Loucy (cell line): ENCODE data around the gene SDC1.
"Not testable (repeated sequence)": the region's sequence is repeated elsewhere in the genome, so short reads cannot be mapped to it uniquely, and the experiment has no call there.

Experiments used
- H2AFZ ChIP-seq: fragments of 200-600 bp; sonication (generic); 2 replicates; pipeline ENCODE4 v1.6.0; 2016; ENCODE audit warnings: antibody characterized with exemption, mild to moderate bottlenecking, low read length, moderate library complexity
- H3F3A ChIP-seq: fragments of 200-600 bp; 2 replicates; pipeline ENCODE4 v1.6.0; 2016; ENCODE audit warnings: antibody characterized with exemption, low read depth, mild to moderate bottlenecking
- H3K27me3 ChIP-seq: fragments of 200-600 bp; sonication (generic); 2 replicates; pipeline ENCODE4 v1.6.1; 2014; ENCODE audit warnings: low read length, mild to moderate bottlenecking; ENCODE audit not compliant: insufficient read depth, poor library complexity, severe bottlenecking
- H3K36me3 ChIP-seq: fragments of 200-600 bp; sonication (generic); 2 replicates; pipeline ENCODE4 v1.6.1; 2016; ENCODE audit warnings: low read length; ENCODE audit not compliant: insufficient read depth
- H3K4me1 ChIP-seq: fragments of 200-600 bp; sonication (generic); 2 replicates; pipeline ENCODE4 v1.5.1; 2014; ENCODE audit warnings: low read length, mild to moderate bottlenecking; ENCODE audit not compliant: insufficient read depth, poor library complexity, severe bottlenecking
- H3K4me2 ChIP-seq: fragments of 200-600 bp; sonication (generic); 2 replicates; pipeline ENCODE4 v1.6.0; 2014; ENCODE audit warnings: antibody characterized with exemption, low read length, low read depth, mild to moderate bottlenecking; ENCODE audit not compliant: poor library complexity, severe bottlenecking
- H3K4me3 ChIP-seq: fragments of 200-600 bp; sonication (generic); 2 replicates; pipeline ENCODE4 v1.5.1; 2014; ENCODE audit warnings: low read length, mild to moderate bottlenecking, mixed read lengths; ENCODE audit not compliant: poor library complexity, severe bottlenecking
- H3K79me2 ChIP-seq: fragments of 200-600 bp; sonication (generic); 2 replicates; pipeline ENCODE4 v1.6.1; 2014; ENCODE audit warnings: low read length; ENCODE audit not compliant: insufficient read depth
- H3K9ac ChIP-seq: fragments of 200-600 bp; sonication (generic); 2 replicates; pipeline ENCODE4 v1.6.0; 2014; ENCODE audit warnings: mild to moderate bottlenecking, low read depth, low read length, moderate library complexity; ENCODE audit not compliant: poor library complexity, severe bottlenecking
- H3K9me2 ChIP-seq: fragments of 200-600 bp; sonication (generic); replicated peaks from 2 replicates; pipeline ENCODE4 v1.6.1; 2016; ENCODE audit warnings: low read depth, low read length, mixed read lengths
- H3K9me3 ChIP-seq: fragments of 200-600 bp; sonication (generic); 2 replicates; pipeline ENCODE4 v1.6.1; 2014; ENCODE audit warnings: mild to moderate bottlenecking, antibody characterized with exemption, low read length, low read depth; ENCODE audit not compliant: insufficient read depth
- H4K20me1 ChIP-seq: fragments of 200-600 bp; sonication (generic); 2 replicates; pipeline ENCODE4 v1.6.0; 2014; ENCODE audit warnings: antibody characterized with exemption, low read length, mild to moderate bottlenecking; ENCODE audit not compliant: insufficient read depth, poor library complexity, severe bottlenecking
- EZH2phosphoT487 ChIP-seq: fragments of 200-600 bp; IDR thresholded peaks from 2 replicates; pipeline ENCODE4 v1.6.1; 2018; ENCODE audit warnings: antibody characterized with exemption, mild to moderate bottlenecking, moderate library complexity, borderline replicate concordance
- TF ChIP-seq, protein P1 (sequence below): fragments of 200-600 bp; sonication (generic); conservative IDR thresholded peaks from 2 replicates; pipeline ENCODE4 v1.5.1; 2014; ENCODE audit warnings: mild to moderate bottlenecking, antibody characterized with exemption, low read length

The SDC1 gene

DNA sequence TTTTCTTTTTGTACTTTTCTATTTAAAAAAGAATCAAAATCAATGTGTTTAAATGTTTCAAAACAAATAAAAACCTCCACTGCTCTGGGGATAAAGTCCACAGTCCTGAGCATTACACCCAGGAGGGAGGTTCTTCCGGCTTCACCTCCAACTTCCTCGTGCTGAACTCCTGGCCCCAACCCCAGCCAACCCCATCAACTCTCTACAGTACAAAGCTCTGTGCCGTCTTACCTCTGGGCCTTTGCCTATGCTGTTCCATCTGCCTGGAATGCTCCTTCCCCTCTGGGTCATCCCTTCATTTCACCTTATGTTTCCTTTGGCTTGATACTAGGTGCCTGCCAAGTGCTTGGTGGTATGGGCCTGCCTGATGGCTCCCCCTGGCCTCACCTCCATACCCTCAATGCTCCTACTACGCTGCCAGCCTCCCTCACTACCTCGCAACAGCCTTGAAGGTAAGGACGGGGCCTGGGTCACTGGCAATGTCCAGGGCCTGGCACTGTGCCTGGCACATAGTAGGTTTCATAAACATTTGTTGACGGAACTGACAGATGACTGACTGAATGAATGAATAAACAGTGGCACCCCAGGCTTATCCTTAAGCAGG lies 28.8 kb downstream of the SDC1 start:
- no peak overlapping the region for H2AFZ ChIP-seq
- no peaks in the 10 kb centered on the region for H3K9me2 ChIP-seq
- H3K27me3 ChIP-seq: no peaks in the 10 kb centered on the region
- no peak overlapping the region for H3K4me3 ChIP-seq
- no peaks in the 10 kb centered on the region for H3F3A ChIP-seq
- TF ChIP-seq, protein P1, sequence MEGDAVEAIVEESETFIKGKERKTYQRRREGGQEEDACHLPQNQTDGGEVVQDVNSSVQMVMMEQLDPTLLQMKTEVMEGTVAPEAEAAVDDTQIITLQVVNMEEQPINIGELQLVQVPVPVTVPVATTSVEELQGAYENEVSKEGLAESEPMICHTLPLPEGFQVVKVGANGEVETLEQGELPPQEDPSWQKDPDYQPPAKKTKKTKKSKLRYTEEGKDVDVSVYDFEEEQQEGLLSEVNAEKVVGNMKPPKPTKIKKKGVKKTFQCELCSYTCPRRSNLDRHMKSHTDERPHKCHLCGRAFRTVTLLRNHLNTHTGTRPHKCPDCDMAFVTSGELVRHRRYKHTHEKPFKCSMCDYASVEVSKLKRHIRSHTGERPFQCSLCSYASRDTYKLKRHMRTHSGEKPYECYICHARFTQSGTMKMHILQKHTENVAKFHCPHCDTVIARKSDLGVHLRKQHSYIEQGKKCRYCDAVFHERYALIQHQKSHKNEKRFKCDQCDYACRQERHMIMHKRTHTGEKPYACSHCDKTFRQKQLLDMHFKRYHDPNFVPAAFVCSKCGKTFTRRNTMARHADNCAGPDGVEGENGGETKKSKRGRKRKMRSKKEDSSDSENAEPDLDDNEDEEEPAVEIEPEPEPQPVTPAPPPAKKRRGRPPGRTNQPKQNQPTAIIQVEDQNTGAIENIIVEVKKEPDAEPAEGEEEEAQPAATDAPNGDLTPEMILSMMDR: no peak
- TF ChIP-seq EZH2phosphoT487: no peak
- H3K36me3 ChIP-seq: no peaks in the 10 kb centered on the region
- H3K9me3 ChIP-seq: no peaks in the 10 kb centered on the region
- H3K79me2 ChIP-seq: no peaks in the 10 kb centered on the region
- H3K9ac ChIP-seq: no peak overlapping the region
- no peaks in the 10 kb centered on the region for H3K4me1 ChIP-seq
- no peak overlapping the region for H3K4me2 ChIP-seq
- H4K20me1 ChIP-seq: no peaks in the 10 kb centered on the region

DNA sequence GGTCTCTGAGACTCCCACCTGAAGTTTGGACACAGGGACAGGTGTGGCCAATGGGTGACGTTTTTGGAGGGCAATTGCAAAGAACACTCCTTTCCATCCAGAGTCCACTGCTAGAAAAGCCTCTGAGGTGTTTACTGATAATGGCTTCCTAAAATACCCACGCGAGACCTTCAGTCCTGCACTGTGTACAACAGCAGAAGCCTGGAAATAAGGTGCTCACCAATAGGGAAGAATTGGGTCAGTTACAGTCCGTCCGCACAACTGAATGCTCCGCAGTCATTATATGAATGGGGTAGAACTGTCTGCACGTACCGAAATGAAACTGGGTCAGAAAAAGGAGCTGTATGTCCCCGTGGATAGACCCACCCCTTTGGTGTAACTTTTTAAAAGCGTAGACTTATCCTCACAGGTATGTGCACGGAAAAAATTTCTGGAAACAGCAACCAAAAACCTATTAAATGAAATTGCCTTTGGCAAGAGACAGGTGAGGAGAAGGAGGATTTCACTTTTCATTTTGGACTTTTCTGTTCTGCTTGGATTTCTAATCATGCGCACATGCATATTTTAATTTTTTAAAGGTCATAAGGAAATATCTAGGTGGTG lies 29.4 kb downstream of the SDC1 start:
- H2AFZ ChIP-seq: no peak overlapping the region
- no peaks in the 10 kb centered on the region for H3K27me3 ChIP-seq
- H3K9me2 ChIP-seq: no peaks in the 10 kb centered on the region
- H3K4me1 ChIP-seq: no peaks in the 10 kb centered on the region
- TF ChIP-seq, protein P1: no peak
- no peak overlapping the region for H3K9ac ChIP-seq
- no peaks in the 10 kb centered on the region for H3K36me3 ChIP-seq
- H3K79me2 ChIP-seq: no peaks in the 10 kb centered on the region
- no peaks in the 10 kb centered on the region for H3K9me3 ChIP-seq
- H3F3A ChIP-seq: no peaks in the 10 kb centered on the region
- H3K4me3 ChIP-seq: no peak overlapping the region
- no peaks in the 10 kb centered on the region for H4K20me1 ChIP-seq
- H3K4me2 ChIP-seq: no peak overlapping the region

DNA sequence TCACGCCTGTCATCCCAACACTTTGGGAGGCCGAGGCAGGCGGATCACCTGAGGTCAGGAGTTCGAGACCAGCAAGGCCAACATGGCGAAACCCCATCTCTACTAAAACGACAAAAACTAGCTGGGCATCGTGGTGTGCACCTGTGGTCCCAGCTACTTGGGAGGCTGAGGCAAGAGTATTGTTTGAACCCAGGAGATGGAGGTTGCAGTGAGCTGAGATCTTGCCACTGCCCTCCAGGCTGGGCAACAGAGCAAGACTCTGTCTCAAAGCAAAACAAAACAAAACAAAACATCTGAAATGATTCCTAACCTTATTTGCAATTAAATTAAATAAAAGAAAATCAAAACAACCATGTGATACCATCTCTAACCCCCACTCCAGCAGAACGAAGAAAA lies 29.9 kb downstream of the SDC1 start:
- not testable (repeated sequence) for H3K4me1 ChIP-seq, H3K4me2 ChIP-seq, H3F3A ChIP-seq, H3K27me3 ChIP-seq, H3K36me3 ChIP-seq, H3K9me3 ChIP-seq, H3K4me3 ChIP-seq, H4K20me1 ChIP-seq, H3K9me2 ChIP-seq, H3K9ac ChIP-seq, H3K79me2 ChIP-seq, H2AFZ ChIP-seq
